Activated T-helper 9 cell treated with anti-CD3 and anti-CD28 coated beads, Interleukin-2, amount 50 U/mL, for 16 hours (primary cell): ENCODE results near the gene TMCC3.

Experiments used
- DNase-seq: peaks from one replicate; pipeline ENCODE4 v3.0.0-alpha.2; 2020; ENCODE audit warnings: low read depth

The TMCC3 gene

GRCh38 chr12:94673496-94673895 is 23.1 kb upstream of the TMCC3 start:
- no peak for DNase-seq

GRCh38 chr12:94671917-94672316 is 21.6 kb upstream of the TMCC3 start:
- no peak for DNase-seq

GRCh38 chr12:94670898-94671297 is 20.5 kb upstream of the TMCC3 start:
- no peak for DNase-seq

GRCh38 chr12:94670075-94670474 is 19.7 kb upstream of the TMCC3 start:
- DNase-seq: no peak

- DNase-seq: no peak
These were observed 16.7 kb upstream of the TMCC3 start for GRCh38 chr12:94667031-94667540.

GRCh38 chr12:94666158-94666557 is 15.8 kb upstream of the TMCC3 start:
- no peak for DNase-seq

GRCh38 chr12:94663702-94664101 is 13.3 kb upstream of the TMCC3 start:
- DNase-seq: no peak

- DNase-seq: no peak
These were observed 12.7 kb upstream of the TMCC3 start for GRCh38 chr12:94663071-94663470.

GRCh38 chr12:94660436-94660835 is 10.1 kb upstream of the TMCC3 start:
- DNase-seq: no peak

GRCh38 chr12:94659346-94659930 is 9.1 kb upstream of the TMCC3 start:
- DNase-seq: no peak

GRCh38 chr12:94658931-94659330 is 8.6 kb upstream of the TMCC3 start:
- no peak for DNase-seq

GRCh38 chr12:94656556-94656955 is 6.2 kb upstream of the TMCC3 start:
- no peak for DNase-seq

GRCh38 chr12:94649349-94650142 is 811 bp downstream of the TMCC3 start:
- no peak for DNase-seq

- no peak for DNase-seq
These were observed 1.8 kb downstream of the TMCC3 start for GRCh38 chr12:94648578-94648977.

- no peak for DNase-seq
These were observed 6.0 kb downstream of the TMCC3 start for GRCh38 chr12:94644141-94644979.

GRCh38 chr12:94643606-94644005 is 6.8 kb downstream of the TMCC3 start:
- no peak for DNase-seq

GRCh38 chr12:94641283-94641682 is 9.1 kb downstream of the TMCC3 start:
- no peak for DNase-seq

GRCh38 chr12:94640134-94640928 is 10.0 kb downstream of the TMCC3 start:
- DNase-seq: no peak

GRCh38 chr12:94638521-94638920 is 11.8 kb downstream of the TMCC3 start:
- no peak for DNase-seq

- no peak for DNase-seq
These were observed 12.8 kb downstream of the TMCC3 start for GRCh38 chr12:94637390-94638113.

- no peak for DNase-seq
These were observed 13.8 kb downstream of the TMCC3 start for GRCh38 chr12:94636462-94637085.
